CD4-positive, alpha-beta T cell (primary cell): ENCODE data around the gene RCAN2. TPM values are rescaled to one million over a fixed set of nuclear protein-coding genes. Genes with fewer than 3 reads are reported as not detected.

ENCODE experiments used
- ATAC-seq: fragments of 200-7000 bp; cut with Tn5 transposase; one replicate; pipeline ENCODE4 v1.10.0; 2022; ENCODE audit warnings: mild to moderate bottlenecking; ENCODE audit not compliant: poor library complexity
- CTCF ChIA-PET: fragments of 350-600 bp; sonication (Branson Sonifier 250); formaldehyde crosslinking; loops from one replicate; lab custom pipeline; 2021; ENCODE audit warnings: antibody characterized with exemption, inconsistent platforms; lab: Charles Lee
- POLR2A ChIA-PET: fragments of 350-600 bp; sonication (Branson Sonifier 250); formaldehyde crosslinking; loops from one replicate; lab custom pipeline; 2021; ENCODE audit warnings: antibody characterized with exemption, inconsistent platforms; lab: Charles Lee
- DNase-seq, 14 experiments: peaks; one replicate each; pipeline ENCODE4 v3.0.0-alpha.2; 2013 to 2020; ENCODE audit warnings: mixed read lengths in 2 of 14
- H3K27ac ChIP-seq, 2 donors: one replicate each; pipeline versions ENCODE4 v1.5.1 to v1.7.0; 2013; ENCODE audit warnings: low read length in 2 of 2, low read depth in 1 of 2, mild to moderate bottlenecking in 1 of 2
- H3K27me3 ChIP-seq, 2 experiments: 1 replicate in 1 of 2; 2 replicates in 1 of 2; pipeline versions ENCODE4 v1.6.1 to v1.7.0; 2013; ENCODE audit warnings: low read length in 2 of 2, control low read depth in 1 of 2, mild to moderate bottlenecking in 1 of 2, moderate library complexity in 1 of 2; ENCODE audit not compliant: insufficient read depth in 2 of 2, control insufficient read depth in 1 of 2
- H3K36me3 ChIP-seq: one replicate; pipeline ENCODE4 v1.6.1; 2013; ENCODE audit warnings: low read length, control low read depth; ENCODE audit not compliant: insufficient read depth
- H3K4me1 ChIP-seq: one replicate; pipeline ENCODE4 v1.6.1; 2013; ENCODE audit warnings: low read length, control low read depth; ENCODE audit not compliant: insufficient read depth
- H3K4me3 ChIP-seq: one replicate; pipeline ENCODE4 v1.5.1; 2013; ENCODE audit warnings: mild to moderate bottlenecking, low read length, moderate library complexity
- H3K9me3 ChIP-seq, 2 experiments: 1 replicate in 1 of 2; 2 replicates in 1 of 2; pipeline versions ENCODE4 v1.6.1 to v1.7.0; 2013; ENCODE audit warnings: low read length in 2 of 2, mild to moderate bottlenecking in 2 of 2, control low read depth in 1 of 2, moderate library complexity in 1 of 2; ENCODE audit not compliant: control insufficient read depth in 1 of 2, insufficient read depth in 1 of 2
- H3K27ac Mint-ChIP-seq: one replicate; pipeline ENCODE4 v1.8.0; 2020; ENCODE audit warnings: mixed read lengths
- H3K27me3 Mint-ChIP-seq: one replicate; pipeline ENCODE4 v1.8.0; 2021; ENCODE audit warnings: mixed read lengths
- H3K36me3 Mint-ChIP-seq: one replicate; pipeline ENCODE4 v1.8.0; 2021; ENCODE audit warnings: low read depth, mixed read lengths
- H3K4me1 Mint-ChIP-seq: one replicate; pipeline ENCODE4 v1.8.0; 2021; ENCODE audit warnings: low read depth, mixed read lengths
- H3K4me3 Mint-ChIP-seq: one replicate; pipeline ENCODE4 v1.8.0; 2020; ENCODE audit warnings: mild to moderate bottlenecking, mixed read lengths
- H3K9me3 Mint-ChIP-seq: one replicate; pipeline ENCODE4 v1.8.0; 2020; ENCODE audit warnings: mixed read lengths
- CTCF ChIP-seq: fragments of 200-600 bp; IDR thresholded peaks from one replicate; pipeline ENCODE4 v1.8.0; 2022; ENCODE audit warnings: antibody characterized with exemption, mild to moderate bottlenecking
- intact Hi-C, 2 experiments: fragments of 100-400 bp; cut with DNase I in 1 of 2; cut with micrococcal nuclease in 1 of 2; formaldehyde crosslinking; loops; one replicate each; pipeline versions ENCODE4 v1.15.1 to v1.9.0; 2023 to 2025; cut with DNase I, micrococcal nuclease
- total RNA-seq, 174 experiments: library from RNA in 2 of 174; stranded (reverse) in 2 of 174; gene quantifications; one replicate each; pipeline ENCODE4 v1.2.3 and lab custom pipeline; 2021 to 2026

The RCAN2 gene
- total RNA-seq, 2 experiments from 2014 or later, result not detected

DNA sequence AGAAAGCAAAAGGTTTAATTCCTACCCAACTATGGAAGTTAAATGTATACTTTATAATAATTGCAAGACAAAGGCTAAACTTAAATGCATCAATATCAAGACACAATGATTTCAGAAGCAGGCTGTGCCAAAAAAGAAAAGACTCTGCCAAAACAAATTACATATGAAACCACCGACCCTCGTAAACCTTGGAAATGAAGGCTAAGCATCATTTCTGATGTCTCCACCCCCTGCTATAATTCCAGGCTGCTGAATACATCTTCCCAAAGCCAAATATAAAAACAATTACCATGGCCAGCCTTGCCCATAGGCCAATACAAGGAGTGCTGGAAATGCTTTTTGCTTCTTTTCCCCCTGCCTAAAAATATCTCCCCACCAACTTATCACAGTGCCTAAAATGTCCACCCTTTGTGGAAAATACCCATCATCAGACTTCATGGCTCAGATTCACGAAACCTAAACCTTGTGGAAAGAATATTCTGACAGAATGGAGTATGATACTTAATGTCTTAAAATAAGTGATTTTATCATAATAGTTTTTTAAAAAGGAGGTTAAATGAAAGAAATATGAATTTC is 37.4 kb downstream of the RCAN2 start:
- H3K27me3 ChIP-seq, result peaks cover 3 to 6% of the 10 kb centered on the region in 2 experiments
- CTCF ChIA-PET, result no interaction called here

GRCh38 chr6:46453216-46453615 is 38.0 kb downstream of the RCAN2 start:
- Mint-ChIP-seq H3K9me3 (peaks cover 7% of the 10 kb centered on the region), H3K4me1 (no peaks in the 10 kb centered on the region), H3K27ac (no peak overlapping the region), H3K4me3 (no peak overlapping the region), H3K27me3 (peaks cover 30% of the 10 kb centered on the region), H3K36me3 (no peaks in the 10 kb centered on the region)
- no peak overlapping the region for H3K27ac ChIP-seq
- H3K36me3 ChIP-seq, result no peaks in the 10 kb centered on the region
- no peak for ATAC-seq
- ChIA-PET POLR2A (no interaction called here), CTCF (no interaction called here)
- intact Hi-C loops, result no loop called here
- no peaks in the 10 kb centered on the region for H3K4me1 ChIP-seq
- no peak for DNase-seq
- peaks cover 3 to 6% of the 10 kb centered on the region in 2 experiments for H3K27me3 ChIP-seq
- H3K9me3 ChIP-seq, result no peaks in the 10 kb centered on the region
- no peak overlapping the region for H3K4me3 ChIP-seq
- no peak for TF ChIP-seq CTCF

More for the DNA sequence above, 37.4 kb downstream of the RCAN2 start:
- Histone ChIP-seq H3K9me3 (no peaks in the 10 kb centered on the region), H3K36me3 (no peaks in the 10 kb centered on the region), H3K4me3 (no peak overlapping the region), H3K4me1 (no peaks in the 10 kb centered on the region), H3K27ac (no peak overlapping the region)
- ATAC-seq, result no peak
- Mint-ChIP-seq H3K27me3 (peaks cover 30% of the 10 kb centered on the region), H3K9me3 (peaks cover 7% of the 10 kb centered on the region), H3K27ac (no peak overlapping the region), H3K4me1 (no peaks in the 10 kb centered on the region), H3K4me3 (no peak overlapping the region), H3K36me3 (no peaks in the 10 kb centered on the region)
- no peak for TF ChIP-seq CTCF
- DNase-seq, result no peak
- intact Hi-C loops, result no loop called here
- POLR2A ChIA-PET, result no interaction called here

GRCh38 chr6:46452312-46452917 is 38.8 kb downstream of the RCAN2 start:
- no peak overlapping the region for H3K27ac ChIP-seq
- ATAC-seq (no peak), DNase-seq (peak in 1 of 14 experiments; percentile 2)
- ChIA-PET CTCF (interaction anchor here (1.2 kb wide), 1 partner anchor 12 kb away, joined by 3 read pairs; no protein-coding TSS in a partner anchor), POLR2A (no interaction called here)
- Mint-ChIP-seq H3K27ac (no peak overlapping the region), H3K27me3 (peaks cover 30% of the 10 kb centered on the region), H3K4me1 (no peaks in the 10 kb centered on the region), H3K9me3 (peaks cover 7% of the 10 kb centered on the region), H3K4me3 (no peak overlapping the region), H3K36me3 (no peaks in the 10 kb centered on the region)
- H3K4me1 ChIP-seq, result no peaks in the 10 kb centered on the region
- no peak overlapping the region for H3K4me3 ChIP-seq
- no peak for TF ChIP-seq CTCF
- peaks cover 3 to 6% of the 10 kb centered on the region in 2 experiments for H3K27me3 ChIP-seq
- intact Hi-C loops, result no loop called here
- no peaks in the 10 kb centered on the region for H3K9me3 ChIP-seq
- no peaks in the 10 kb centered on the region for H3K36me3 ChIP-seq
